HEK293 (cell line): Measurements from ENCODE around the gene LGALS3BP.

Source experiments
- CTCF ChIA-PET: fragments of 350-600 bp; formaldehyde crosslinking; extraction: SDS; loops from one replicate; lab custom pipeline; 2021; ENCODE audit warnings: antibody characterized with exemption; lab: Yijun Ruan, JAX
- POLR2A ChIA-PET: fragments of 300-600 bp; formaldehyde crosslinking; extraction: SDS; loops from one replicate; lab custom pipeline; 2020; ENCODE audit warnings: antibody characterized with exemption, inconsistent platforms; lab: Yijun Ruan, JAX
- H3K27ac ChIP-seq: fragments of 200-500 bp; sonication (Bioruptor generic); 2 replicates; pipeline ENCODE4 v1.5.1; 2014; ENCODE audit warnings: low read depth, low read length, control low read depth, inconsistent platforms; ENCODE audit errors: extremely low read depth
- H3K36me3 ChIP-seq, 2 experiments: fragments of 200-500 bp in 1 of 2; sonication (Bioruptor generic) in 1 of 2; 1 replicate in 1 of 2; 2 replicates in 1 of 2; pipeline ENCODE4 v1.5.1; 2014 to 2017; ENCODE audit warnings: inconsistent platforms in 2 of 2, low read length in 2 of 2; ENCODE audit not compliant: control insufficient read depth in 2 of 2, insufficient read depth in 1 of 2
- H3K4me1 ChIP-seq: fragments of 200-500 bp; sonication (Bioruptor generic); 2 replicates; pipeline ENCODE4 v1.5.1; 2014; ENCODE audit warnings: mild to moderate bottlenecking, low read length, inconsistent platforms; ENCODE audit not compliant: control insufficient read depth, insufficient read depth
- H3K4me3 ChIP-seq: 2 replicates; pipeline ENCODE4 v1.5.1; 2011; ENCODE audit warnings: low read depth, mild to moderate bottlenecking, control low read depth, low read length, moderate library complexity
- H3K9me3 ChIP-seq: fragments of 200-500 bp; sonication (Bioruptor generic); 2 replicates; pipeline ENCODE4 v1.5.1; 2014; ENCODE audit warnings: low read depth, low read length, inconsistent platforms; ENCODE audit not compliant: control insufficient read depth, insufficient read depth
- BCL11B ChIP-seq: fragments of 450-650 bp; formaldehyde crosslinking; IDR thresholded peaks from 2 replicates; pipeline ENCODE4 v1.5.1; 2016; ENCODE audit warnings: low read depth, missing biosample characterization, missing genetic modification characterization
- GLIS2 ChIP-seq: fragments of 450-650 bp; formaldehyde crosslinking; IDR thresholded peaks from 2 replicates; pipeline ENCODE4 v1.5.1; 2016; ENCODE audit warnings: missing biosample characterization, missing genetic modification characterization
- KLF1 ChIP-seq: fragments of 450-650 bp; formaldehyde crosslinking; IDR thresholded peaks from 2 replicates; pipeline ENCODE4 v1.5.1; 2016; ENCODE audit warnings: missing biosample characterization, missing genetic modification characterization
- KLF9 ChIP-seq: fragments of 450-650 bp; formaldehyde crosslinking; IDR thresholded peaks from 2 replicates; pipeline ENCODE4 v1.5.1; 2016; ENCODE audit warnings: missing biosample characterization, missing genetic modification characterization, low read depth
- PRDM1 ChIP-seq: fragments of 450-650 bp; formaldehyde crosslinking; IDR thresholded peaks from 2 replicates; pipeline ENCODE4; 2016; ENCODE audit warnings: missing biosample characterization, missing genetic modification characterization
- SP2 ChIP-seq: fragments of 450-650 bp; formaldehyde crosslinking; IDR thresholded peaks from 2 replicates; pipeline ENCODE4 v1.5.1; 2016; ENCODE audit warnings: missing biosample characterization, missing genetic modification characterization
- SP3 ChIP-seq: fragments of 450-650 bp; formaldehyde crosslinking; IDR thresholded peaks from 2 replicates; pipeline ENCODE4 v1.5.1; 2016; ENCODE audit warnings: missing biosample characterization, missing genetic modification characterization
- WT1 ChIP-seq: fragments of 450-650 bp; formaldehyde crosslinking; IDR thresholded peaks from 2 replicates; pipeline ENCODE4 v1.5.1; 2016; ENCODE audit warnings: missing biosample characterization, missing genetic modification characterization
- ZFHX2 ChIP-seq: fragments of 450-650 bp; formaldehyde crosslinking; conservative IDR thresholded peaks from 2 replicates; pipeline ENCODE4 v1.5.1; 2016; ENCODE audit warnings: missing biosample characterization, missing genetic modification characterization
- ZIC2 ChIP-seq: fragments of 450-650 bp; formaldehyde crosslinking; IDR thresholded peaks from 2 replicates; pipeline ENCODE4 v1.5.1; 2016; ENCODE audit warnings: missing biosample characterization, missing genetic modification characterization
- ZNF202 ChIP-seq: fragments of 450-650 bp; formaldehyde crosslinking; IDR thresholded peaks from 2 replicates; pipeline ENCODE4 v1.5.1; 2016; ENCODE audit warnings: missing biosample characterization, missing genetic modification characterization, borderline replicate concordance
- ZNF223 ChIP-seq: fragments of 450-650 bp; formaldehyde crosslinking; IDR thresholded peaks from 2 replicates; pipeline ENCODE4 v1.5.1; 2016; ENCODE audit warnings: missing biosample characterization, missing genetic modification characterization
- ZNF335 ChIP-seq: fragments of 450-650 bp; formaldehyde crosslinking; conservative IDR thresholded peaks from 2 replicates; pipeline ENCODE4 v1.5.1; 2016; ENCODE audit warnings: missing biosample characterization, missing genetic modification characterization
- ZNF366 ChIP-seq: fragments of 450-650 bp; formaldehyde crosslinking; conservative IDR thresholded peaks from 2 replicates; pipeline ENCODE4 v1.5.1; 2016; ENCODE audit warnings: missing biosample characterization, missing genetic modification characterization
- ZNF391 ChIP-seq: fragments of 450-650 bp; formaldehyde crosslinking; IDR thresholded peaks from 2 replicates; pipeline ENCODE4 v1.5.1; 2016; ENCODE audit warnings: low read depth, missing biosample characterization, missing genetic modification characterization, borderline replicate concordance
- ZNF510 ChIP-seq: fragments of 450-650 bp; formaldehyde crosslinking; IDR thresholded peaks from 2 replicates; pipeline ENCODE4 v1.5.1; 2018; ENCODE audit warnings: mild to moderate bottlenecking, missing genetic modification characterization, missing biosample characterization; ENCODE audit not compliant: insufficient replicate concordance
- ZNF514 ChIP-seq: fragments of 450-650 bp; formaldehyde crosslinking; IDR thresholded peaks from 2 replicates; pipeline ENCODE4 v1.5.1; 2016; ENCODE audit warnings: missing biosample characterization, missing genetic modification characterization
- ZNF585B ChIP-seq: fragments of 450-650 bp; formaldehyde crosslinking; IDR thresholded peaks from 2 replicates; pipeline ENCODE4 v1.5.1; 2016; ENCODE audit warnings: missing biosample characterization, missing genetic modification characterization
- ZNF600 ChIP-seq: fragments of 450-650 bp; formaldehyde crosslinking; IDR thresholded peaks from 2 replicates; pipeline ENCODE4 v1.5.1; 2016; ENCODE audit warnings: missing biosample characterization, missing genetic modification characterization
- ZNF677 ChIP-seq: fragments of 450-650 bp; IDR thresholded peaks from 2 replicates; pipeline ENCODE4 v1.5.0; 2018; ENCODE audit warnings: missing biosample characterization, mild to moderate bottlenecking, missing genetic modification characterization, moderate library complexity
- ZNF837 ChIP-seq: fragments of 450-650 bp; formaldehyde crosslinking; IDR thresholded peaks from 2 replicates; pipeline ENCODE4 v1.5.1; 2016; ENCODE audit warnings: missing biosample characterization, missing genetic modification characterization
- ZNF843 ChIP-seq: fragments of 450-650 bp; formaldehyde crosslinking; IDR thresholded peaks from 2 replicates; pipeline ENCODE4 v1.5.1; 2016; ENCODE audit warnings: missing biosample characterization, missing genetic modification characterization
- TF ChIP-seq, protein P1 (sequence below): fragments of 450-650 bp; formaldehyde crosslinking; conservative IDR thresholded peaks from 2 replicates; pipeline ENCODE4 v1.5.1; 2016; ENCODE audit warnings: low read depth, missing biosample characterization, missing genetic modification characterization
- TF ChIP-seq, protein P2 (sequence below): fragments of 450-650 bp; formaldehyde crosslinking; IDR thresholded peaks from 2 replicates; pipeline ENCODE4 v1.5.1; 2016; ENCODE audit warnings: missing biosample characterization, missing genetic modification characterization
- TF ChIP-seq, protein P3 (sequence below): fragments of 450-650 bp; formaldehyde crosslinking; IDR thresholded peaks from 2 replicates; pipeline ENCODE4 v1.5.1; 2016; ENCODE audit warnings: missing biosample characterization, missing genetic modification characterization

Gene LGALS3BP

DNA sequence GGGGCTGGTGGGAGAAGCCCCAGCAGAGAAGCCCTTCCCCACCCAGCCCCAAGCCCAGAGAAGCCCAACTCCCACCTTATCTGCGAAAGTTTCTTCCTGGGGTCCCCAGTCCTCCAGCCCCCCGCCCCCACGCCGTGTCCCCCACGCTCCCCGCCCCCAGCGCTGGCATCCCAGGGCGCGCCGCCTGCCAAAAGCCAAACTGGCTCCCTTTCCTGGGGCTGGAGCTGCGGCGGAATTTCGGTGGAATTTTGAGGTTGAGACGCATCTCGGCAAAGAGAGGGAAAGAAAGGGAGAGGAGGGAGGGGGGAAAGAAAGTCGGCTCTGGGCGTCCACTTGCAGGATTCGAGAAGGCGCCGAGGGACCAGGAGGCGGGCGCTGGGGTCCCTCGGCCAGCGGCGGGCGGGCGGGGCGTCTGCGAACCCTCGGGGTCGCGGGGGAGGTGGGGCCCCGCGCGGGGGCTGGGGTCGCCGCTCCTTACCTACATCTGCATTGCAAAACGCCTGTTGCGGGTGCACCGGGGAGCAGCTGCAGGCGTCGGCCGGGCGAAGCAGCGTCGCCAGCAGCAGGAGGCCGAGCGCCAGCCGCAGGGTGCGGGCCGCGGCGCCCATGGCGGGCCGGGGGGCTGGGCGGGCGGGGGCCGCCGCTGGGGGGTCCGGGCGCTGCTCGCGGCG, 55.1 kb downstream of the LGALS3BP start (continued):
- TF ChIP-seq ZNF514 (tag by site-specific recombination) (no peak), WT1 (tag by site-specific recombination) (no peak), ZNF677 (tag by site-specific recombination) (no peak), PRDM1 (peak; percentile 42; the same call in 1 of the 2 replicates), ZNF585B (tag by site-specific recombination) (no peak), ZNF510 (tag by site-specific recombination) (no peak), BCL11B (no peak), ZNF843 (tag by site-specific recombination) (no peak), ZNF202 (tag by site-specific recombination) (no peak), ZNF837 (no peak), ZNF335 (tag by site-specific recombination) (0 out of 2 replicates have a peak, but pooled peaks have one; percentile 12)

DNA sequence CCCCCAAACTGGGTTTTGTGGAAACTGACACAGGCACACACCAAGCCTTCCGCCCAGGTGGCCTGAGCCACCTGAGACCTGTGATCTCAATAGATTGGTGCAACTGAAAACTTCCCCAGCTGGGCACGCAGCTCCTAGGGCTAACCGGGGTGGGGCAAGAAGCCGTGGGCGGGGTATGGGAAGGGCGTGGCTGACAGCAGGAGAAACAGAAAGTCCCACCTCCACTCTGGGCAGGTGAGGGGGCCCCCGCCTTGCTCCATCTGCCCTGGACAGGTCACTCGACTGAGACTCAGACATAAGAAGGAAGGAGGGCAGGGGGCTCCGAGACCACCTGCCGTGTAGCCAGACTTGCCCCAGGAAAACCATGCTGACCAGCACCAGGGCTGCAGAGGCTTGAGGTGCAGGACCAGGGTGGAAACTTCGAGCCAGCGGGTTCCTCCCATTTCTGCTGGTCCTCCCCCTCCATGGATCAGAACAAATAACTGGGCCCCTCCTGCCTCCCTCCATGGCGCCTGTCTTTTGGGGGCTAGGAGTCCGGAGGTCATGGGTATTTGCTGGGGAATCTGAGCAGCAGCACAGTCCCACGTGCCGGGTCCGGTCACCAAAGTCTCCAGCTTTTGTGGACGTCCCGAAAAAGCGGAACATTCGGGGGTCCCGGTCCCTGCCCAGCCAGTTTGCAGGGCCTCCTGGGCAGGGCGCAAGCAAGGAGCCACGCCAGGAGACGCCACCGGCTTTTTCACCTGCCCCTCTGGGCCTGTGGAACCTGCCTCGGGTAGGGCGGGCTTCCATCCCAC, 55.9 kb downstream of the LGALS3BP start:
- peak overlapping the region; percentile 31; the same call in 1 of the 2 replicates for H3K27ac ChIP-seq
- peak overlapping the region; percentile 46 for H3K4me3 ChIP-seq
- CTCF ChIA-PET, result interaction anchor here (0.6 to 1.5 kb wide), 2 partner anchors 29 to 58 kb away, joined by 3 read pairs; no protein-coding TSS in a partner anchor
- peaks cover 5% of the 10 kb centered on the region for H3K4me1 ChIP-seq
- H3K9me3 ChIP-seq, result no peaks in the 10 kb centered on the region
- POLR2A ChIA-PET, result interaction anchor here (0.6 to 2.9 kb wide), 7 partner anchors 10 to 83 kb away, joined by 3 to 15 read pairs (median 3); no protein-coding TSS in a partner anchor
- no peaks in the 10 kb centered on the region for H3K36me3 ChIP-seq
- TF ChIP-seq, protein P1, sequence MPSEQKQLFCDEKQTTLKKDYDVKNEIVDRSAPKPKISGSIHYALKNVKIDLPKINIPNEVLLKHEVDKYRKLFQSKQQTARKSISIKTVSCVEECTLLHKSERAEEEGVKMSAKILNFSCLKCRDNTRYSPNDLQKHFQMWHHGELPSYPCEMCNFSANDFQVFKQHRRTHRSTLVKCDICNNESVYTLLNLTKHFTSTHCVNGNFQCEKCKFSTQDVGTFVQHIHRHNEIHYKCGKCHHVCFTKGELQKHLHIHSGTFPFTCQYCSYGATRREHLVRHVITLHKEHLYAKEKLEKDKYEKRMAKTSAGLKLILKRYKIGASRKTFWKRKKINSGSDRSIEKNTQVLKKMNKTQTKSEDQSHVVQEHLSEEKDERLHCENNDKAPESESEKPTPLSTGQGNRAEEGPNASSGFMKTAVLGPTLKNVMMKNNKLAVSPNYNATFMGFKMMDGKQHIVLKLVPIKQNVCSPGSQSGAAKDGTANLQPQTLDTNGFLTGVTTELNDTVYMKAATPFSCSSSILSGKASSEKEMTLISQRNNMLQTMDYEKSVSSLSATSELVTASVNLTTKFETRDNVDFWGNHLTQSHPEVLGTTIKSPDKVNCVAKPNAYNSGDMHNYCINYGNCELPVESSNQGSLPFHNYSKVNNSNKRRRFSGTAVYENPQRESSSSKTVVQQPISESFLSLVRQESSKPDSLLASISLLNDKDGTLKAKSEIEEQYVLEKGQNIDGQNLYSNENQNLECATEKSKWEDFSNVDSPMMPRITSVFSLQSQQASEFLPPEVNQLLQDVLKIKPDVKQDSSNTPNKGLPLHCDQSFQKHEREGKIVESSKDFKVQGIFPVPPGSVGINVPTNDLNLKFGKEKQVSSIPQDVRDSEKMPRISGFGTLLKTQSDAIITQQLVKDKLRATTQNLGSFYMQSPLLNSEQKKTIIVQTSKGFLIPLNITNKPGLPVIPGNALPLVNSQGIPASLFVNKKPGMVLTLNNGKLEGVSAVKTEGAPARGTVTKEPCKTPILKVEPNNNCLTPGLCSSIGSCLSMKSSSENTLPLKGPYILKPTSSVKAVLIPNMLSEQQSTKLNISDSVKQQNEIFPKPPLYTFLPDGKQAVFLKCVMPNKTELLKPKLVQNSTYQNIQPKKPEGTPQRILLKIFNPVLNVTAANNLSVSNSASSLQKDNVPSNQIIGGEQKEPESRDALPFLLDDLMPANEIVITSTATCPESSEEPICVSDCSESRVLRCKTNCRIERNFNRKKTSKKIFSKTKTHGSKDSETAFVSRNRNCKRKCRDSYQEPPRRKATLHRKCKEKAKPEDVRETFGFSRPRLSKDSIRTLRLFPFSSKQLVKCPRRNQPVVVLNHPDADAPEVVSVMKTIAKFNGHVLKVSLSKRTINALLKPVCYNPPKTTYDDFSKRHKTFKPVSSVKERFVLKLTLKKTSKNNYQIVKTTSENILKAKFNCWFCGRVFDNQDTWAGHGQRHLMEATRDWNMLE, result no peak
- TF ChIP-seq ZNF366 (tag by site-specific recombination) (peak; percentile 43), ZIC2 (tag by site-specific recombination) (0 out of 2 replicates have a peak, but pooled peaks have one; percentile 8), ZNF600 (tag by site-specific recombination) (0 out of 2 replicates have a peak, but pooled peaks have one; percentile 18), ZNF223 (tag by site-specific recombination) (no peak), KLF9 (peak; percentile 55; the same call in 1 of the 2 replicates), SP3 (tag by site-specific recombination) (peak; percentile 60), GLIS2 (tag by site-specific recombination) (peak; percentile 62; the same call in 1 of the 2 replicates), ZNF391 (tag by site-specific recombination) (0 out of 2 replicates have a peak, but pooled peaks have one; percentile 17), ZFHX2 (tag by site-specific recombination) (peak; percentile 46; the same call in 1 of the 2 replicates), SP2 (tag by site-specific recombination) (peak; percentile 31), KLF1 (tag by site-specific recombination) (peak; percentile 79)
- TF ChIP-seq, protein P2, sequence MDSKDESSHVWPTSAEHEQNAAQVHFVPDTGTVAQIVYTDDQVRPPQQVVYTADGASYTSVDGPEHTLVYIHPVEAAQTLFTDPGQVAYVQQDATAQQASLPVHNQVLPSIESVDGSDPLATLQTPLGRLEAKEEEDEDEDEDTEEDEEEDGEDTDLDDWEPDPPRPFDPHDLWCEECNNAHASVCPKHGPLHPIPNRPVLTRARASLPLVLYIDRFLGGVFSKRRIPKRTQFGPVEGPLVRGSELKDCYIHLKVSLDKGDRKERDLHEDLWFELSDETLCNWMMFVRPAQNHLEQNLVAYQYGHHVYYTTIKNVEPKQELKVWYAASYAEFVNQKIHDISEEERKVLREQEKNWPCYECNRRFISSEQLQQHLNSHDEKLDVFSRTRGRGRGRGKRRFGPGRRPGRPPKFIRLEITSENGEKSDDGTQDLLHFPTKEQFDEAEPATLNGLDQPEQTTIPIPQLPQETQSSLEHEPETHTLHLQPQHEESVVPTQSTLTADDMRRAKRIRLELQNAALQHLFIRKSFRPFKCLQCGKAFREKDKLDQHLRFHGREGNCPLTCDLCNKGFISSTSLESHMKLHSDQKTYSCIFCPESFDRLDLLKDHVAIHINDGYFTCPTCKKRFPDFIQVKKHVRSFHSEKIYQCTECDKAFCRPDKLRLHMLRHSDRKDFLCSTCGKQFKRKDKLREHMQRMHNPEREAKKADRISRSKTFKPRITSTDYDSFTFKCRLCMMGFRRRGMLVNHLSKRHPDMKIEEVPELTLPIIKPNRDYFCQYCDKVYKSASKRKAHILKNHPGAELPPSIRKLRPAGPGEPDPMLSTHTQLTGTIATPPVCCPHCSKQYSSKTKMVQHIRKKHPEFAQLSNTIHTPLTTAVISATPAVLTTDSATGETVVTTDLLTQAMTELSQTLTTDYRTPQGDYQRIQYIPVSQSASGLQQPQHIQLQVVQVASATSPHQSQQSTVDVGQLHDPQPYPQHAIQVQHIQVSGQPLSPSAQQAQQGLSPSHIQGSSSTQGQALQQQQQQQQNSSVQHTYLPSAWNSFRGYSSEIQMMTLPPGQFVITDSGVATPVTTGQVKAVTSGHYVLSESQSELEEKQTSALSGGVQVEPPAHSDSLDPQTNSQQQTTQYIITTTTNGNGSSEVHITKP (tag by site-specific recombination), result peak; percentile 70
- TF ChIP-seq, protein P3, sequence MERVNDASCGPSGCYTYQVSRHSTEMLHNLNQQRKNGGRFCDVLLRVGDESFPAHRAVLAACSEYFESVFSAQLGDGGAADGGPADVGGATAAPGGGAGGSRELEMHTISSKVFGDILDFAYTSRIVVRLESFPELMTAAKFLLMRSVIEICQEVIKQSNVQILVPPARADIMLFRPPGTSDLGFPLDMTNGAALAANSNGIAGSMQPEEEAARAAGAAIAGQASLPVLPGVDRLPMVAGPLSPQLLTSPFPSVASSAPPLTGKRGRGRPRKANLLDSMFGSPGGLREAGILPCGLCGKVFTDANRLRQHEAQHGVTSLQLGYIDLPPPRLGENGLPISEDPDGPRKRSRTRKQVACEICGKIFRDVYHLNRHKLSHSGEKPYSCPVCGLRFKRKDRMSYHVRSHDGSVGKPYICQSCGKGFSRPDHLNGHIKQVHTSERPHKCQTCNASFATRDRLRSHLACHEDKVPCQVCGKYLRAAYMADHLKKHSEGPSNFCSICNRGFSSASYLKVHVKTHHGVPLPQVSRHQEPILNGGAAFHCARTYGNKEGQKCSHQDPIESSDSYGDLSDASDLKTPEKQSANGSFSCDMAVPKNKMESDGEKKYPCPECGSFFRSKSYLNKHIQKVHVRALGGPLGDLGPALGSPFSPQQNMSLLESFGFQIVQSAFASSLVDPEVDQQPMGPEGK, result peak; percentile 46
